SU-DHL-6 (cell line): Measurements from ENCODE around the gene HOTAIR.

ENCODE experiments used
- H2AFZ ChIP-seq: fragments of 200-600 bp; sonication (generic); 2 replicates; pipeline ENCODE4 v1.6.1; 2014; ENCODE audit warnings: low read depth, mild to moderate bottlenecking, moderate library complexity, mixed read lengths, antibody characterized with exemption, low read length; ENCODE audit not compliant: severe bottlenecking
- H3F3A ChIP-seq: fragments of 200-600 bp; shearing (Covaris generic); 2 replicates; pipeline ENCODE4 v1.6.0; 2016; ENCODE audit warnings: antibody characterized with exemption, mild to moderate bottlenecking; ENCODE audit not compliant: insufficient read depth
- H3K27ac ChIP-seq: fragments of 200-600 bp; sonication (generic); 2 replicates; pipeline ENCODE4 v1.5.1; 2016; ENCODE audit warnings: low read depth, mild to moderate bottlenecking, low read length, moderate library complexity, mixed read lengths
- H3K27me3 ChIP-seq: fragments of 200-600 bp; sonication (generic), shearing (Covaris generic); 2 replicates; pipeline ENCODE4 v1.6.0; 2014; ENCODE audit warnings: mild to moderate bottlenecking, low read length
- H3K36me3 ChIP-seq: fragments of 200-600 bp; sonication (generic); 2 replicates; pipeline ENCODE4 v1.6.1; 2014; ENCODE audit warnings: mild to moderate bottlenecking, low read length, mixed read lengths
- H3K4me2 ChIP-seq: fragments of 300-600, 200-600 bp; shearing (Covaris generic), sonication (generic); 2 replicates; pipeline ENCODE4 v1.6.0; 2014; ENCODE audit warnings: low read length, low read depth, mild to moderate bottlenecking; ENCODE audit not compliant: poor library complexity, severe bottlenecking
- H3K4me3 ChIP-seq: fragments of 200-600 bp; sonication (generic); 2 replicates; pipeline ENCODE4 v1.5.1; 2014; ENCODE audit warnings: antibody characterized with exemption, low read length, mild to moderate bottlenecking, mixed read lengths; ENCODE audit not compliant: insufficient read depth, poor library complexity, severe bottlenecking
- H3K79me2 ChIP-seq: fragments of 200-600 bp; sonication (generic); 2 replicates; pipeline ENCODE4 v1.6.1; 2014; ENCODE audit warnings: mild to moderate bottlenecking, low read length, moderate library complexity; ENCODE audit not compliant: insufficient read depth
- H3K9ac ChIP-seq: fragments of 200-600 bp; sonication (generic); 2 replicates; pipeline ENCODE4 v1.7.0; 2014; ENCODE audit warnings: mild to moderate bottlenecking, low read length
- H3K9me2 ChIP-seq: fragments of 200-600 bp; sonication (generic); replicated peaks from 2 replicates; pipeline ENCODE4 v1.6.1; 2014; ENCODE audit warnings: low read length; ENCODE audit not compliant: insufficient read depth
- H3K9me3 ChIP-seq: fragments of 200-600 bp; sonication (generic); 2 replicates; pipeline ENCODE4 v1.6.1; 2014; ENCODE audit warnings: low read length, mixed read lengths; ENCODE audit not compliant: insufficient read depth
- H4K20me1 ChIP-seq: fragments of 200-600 bp; sonication (generic); 2 replicates; pipeline ENCODE4 v1.6.1; 2014; ENCODE audit warnings: low read depth, mild to moderate bottlenecking, antibody characterized with exemption, low read length, moderate library complexity, mixed read lengths
- EZH2phosphoT487 ChIP-seq: fragments of 200-600 bp; sonication (generic), shearing (Covaris generic); conservative IDR thresholded peaks from 2 replicates; pipeline ENCODE4 v1.6.1; 2018; ENCODE audit warnings: mild to moderate bottlenecking, antibody characterized with exemption, low read length, moderate library complexity, mixed read lengths
- TF ChIP-seq, protein P1 (sequence below): fragments of 200-600 bp; sonication (generic); IDR thresholded peaks from one replicate; pipeline ENCODE4 v1.5.1; 2017; ENCODE audit warnings: antibody characterized with exemption, mild to moderate bottlenecking, low read length, moderate library complexity; ENCODE audit not compliant: insufficient read depth, poor library complexity, severe bottlenecking

HOTAIR gene

GRCh38 chr12:53995378-53996239 is 20.9 kb upstream of the HOTAIR start:
- Histone ChIP-seq H3F3A (no peaks in the 10 kb centered on the region), H3K27ac (no peak overlapping the region), H3K36me3 (no peaks in the 10 kb centered on the region), H3K79me2 (no peaks in the 10 kb centered on the region), H3K9me2 (no peaks in the 10 kb centered on the region), H3K27me3 (no peaks in the 10 kb centered on the region), H4K20me1 (no peaks in the 10 kb centered on the region), H3K9ac (no peak overlapping the region), H3K9me3 (no peaks in the 10 kb centered on the region), H3K4me2 (no peak overlapping the region), H3K4me3 (no peak overlapping the region), H2AFZ (no peak overlapping the region)
- TF ChIP-seq, protein P1, sequence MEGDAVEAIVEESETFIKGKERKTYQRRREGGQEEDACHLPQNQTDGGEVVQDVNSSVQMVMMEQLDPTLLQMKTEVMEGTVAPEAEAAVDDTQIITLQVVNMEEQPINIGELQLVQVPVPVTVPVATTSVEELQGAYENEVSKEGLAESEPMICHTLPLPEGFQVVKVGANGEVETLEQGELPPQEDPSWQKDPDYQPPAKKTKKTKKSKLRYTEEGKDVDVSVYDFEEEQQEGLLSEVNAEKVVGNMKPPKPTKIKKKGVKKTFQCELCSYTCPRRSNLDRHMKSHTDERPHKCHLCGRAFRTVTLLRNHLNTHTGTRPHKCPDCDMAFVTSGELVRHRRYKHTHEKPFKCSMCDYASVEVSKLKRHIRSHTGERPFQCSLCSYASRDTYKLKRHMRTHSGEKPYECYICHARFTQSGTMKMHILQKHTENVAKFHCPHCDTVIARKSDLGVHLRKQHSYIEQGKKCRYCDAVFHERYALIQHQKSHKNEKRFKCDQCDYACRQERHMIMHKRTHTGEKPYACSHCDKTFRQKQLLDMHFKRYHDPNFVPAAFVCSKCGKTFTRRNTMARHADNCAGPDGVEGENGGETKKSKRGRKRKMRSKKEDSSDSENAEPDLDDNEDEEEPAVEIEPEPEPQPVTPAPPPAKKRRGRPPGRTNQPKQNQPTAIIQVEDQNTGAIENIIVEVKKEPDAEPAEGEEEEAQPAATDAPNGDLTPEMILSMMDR, result no peak
- no peak for TF ChIP-seq EZH2phosphoT487

DNA sequence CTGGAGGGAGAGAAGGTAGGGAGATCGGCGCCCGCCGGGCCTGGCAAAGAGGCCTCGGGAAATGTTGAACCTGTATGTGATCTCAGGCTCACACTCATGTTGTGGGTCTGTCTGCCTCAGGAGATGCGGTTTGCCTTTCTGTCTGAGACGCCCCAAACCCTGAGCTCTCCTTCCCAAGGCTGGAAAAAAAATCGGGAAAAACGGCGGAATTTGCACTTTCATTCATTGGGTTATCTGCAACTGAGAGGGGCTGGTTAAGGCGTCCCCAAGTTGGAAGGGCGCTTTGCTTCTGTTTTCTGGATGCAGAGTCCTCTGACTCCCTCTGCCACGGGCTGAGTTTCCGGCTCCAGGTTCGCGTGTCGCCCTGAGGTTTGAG is 20.2 kb upstream of the HOTAIR start:
- Histone ChIP-seq H3K9me3 (no peaks in the 10 kb centered on the region), H3K4me2 (no peak overlapping the region), H3F3A (no peaks in the 10 kb centered on the region), H3K36me3 (no peaks in the 10 kb centered on the region), H3K27ac (no peak overlapping the region), H2AFZ (no peak overlapping the region), H3K79me2 (no peaks in the 10 kb centered on the region), H3K27me3 (no peaks in the 10 kb centered on the region), H4K20me1 (no peaks in the 10 kb centered on the region), H3K9ac (no peak overlapping the region), H3K4me3 (no peak overlapping the region), H3K9me2 (no peaks in the 10 kb centered on the region)
- no peak for TF ChIP-seq EZH2phosphoT487
- TF ChIP-seq, protein P1, result no peak

GRCh38 chr12:53994264-53995001 is 19.7 kb upstream of the HOTAIR start:
- H4K20me1 ChIP-seq, result no peaks in the 10 kb centered on the region
- no peaks in the 10 kb centered on the region for H3F3A ChIP-seq
- no peaks in the 10 kb centered on the region for H3K36me3 ChIP-seq
- no peak overlapping the region for H2AFZ ChIP-seq
- no peaks in the 10 kb centered on the region for H3K9me3 ChIP-seq
- H3K27me3 ChIP-seq, result no peaks in the 10 kb centered on the region
- no peaks in the 10 kb centered on the region for H3K79me2 ChIP-seq
- H3K9ac ChIP-seq, result no peak overlapping the region
- no peaks in the 10 kb centered on the region for H3K9me2 ChIP-seq
- no peak for TF ChIP-seq EZH2phosphoT487
- TF ChIP-seq, protein P1, result no peak
- H3K27ac ChIP-seq, result no peak overlapping the region
- no peak overlapping the region for H3K4me2 ChIP-seq
- no peak overlapping the region for H3K4me3 ChIP-seq
